ENCODE data around the gene TOP2B. TPM values are rescaled to one million over a fixed set of nuclear protein-coding genes. Genes with fewer than 3 reads are reported as not detected.

The TOP2B gene
- total RNA-seq, 1 experiment from 2014 or later: 63.1 TPM

DNA sequence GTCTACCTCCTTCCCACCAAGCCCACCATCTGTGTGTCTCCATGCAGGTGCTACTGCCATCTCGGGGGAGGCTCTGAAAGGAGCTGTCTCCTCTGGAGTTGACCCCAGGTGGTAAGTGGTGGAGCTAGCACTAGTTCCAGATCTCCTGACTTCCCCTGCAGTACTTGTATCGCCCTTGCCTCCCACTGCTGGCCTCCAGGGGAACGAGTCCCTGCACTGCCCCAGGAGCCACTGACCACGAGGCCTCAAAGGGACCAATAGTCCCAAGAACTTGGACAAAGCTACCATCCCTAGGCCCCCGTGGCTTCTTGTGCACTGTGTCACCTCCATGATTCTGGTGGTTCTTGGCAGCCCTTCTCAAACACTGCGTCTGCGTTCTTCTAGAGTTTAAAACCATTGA lies 98.9 kb downstream of the TOP2B start:
- no peaks in the 10 kb centered on the region for H3K36me3 ChIP-seq (ENCODE audit: control insufficient read depth, insufficient read depth, low read length)
- H3K27me3 ChIP-seq (ENCODE audit: control insufficient read depth, insufficient read depth, low read length): no peaks in the 10 kb centered on the region
- intact Hi-C loops (cut with micrococcal nuclease; ENCODE audit: unreplicated experiment) (no loop called here), in situ Hi-C loops (cut with HindIII; ENCODE audit: low pct_unique_long_range_greater_than_20kb, low sequenced_read_pairs) (no loop called here)
- TF ChIP-seq SIN3A (IDR thresholded peaks at IDR 0.05; ENCODE audit: borderline replicate concordance, insufficient read depth, low read depth, low read length): no peak
- TF ChIP-seq TCF7L2 (IDR thresholded peaks at IDR 0.05; ENCODE audit: low read depth, low read length): no peak
- no peak for TF ChIP-seq CTCF (IDR thresholded peaks at IDR 0.05)
- TF ChIP-seq, protein P1, sequence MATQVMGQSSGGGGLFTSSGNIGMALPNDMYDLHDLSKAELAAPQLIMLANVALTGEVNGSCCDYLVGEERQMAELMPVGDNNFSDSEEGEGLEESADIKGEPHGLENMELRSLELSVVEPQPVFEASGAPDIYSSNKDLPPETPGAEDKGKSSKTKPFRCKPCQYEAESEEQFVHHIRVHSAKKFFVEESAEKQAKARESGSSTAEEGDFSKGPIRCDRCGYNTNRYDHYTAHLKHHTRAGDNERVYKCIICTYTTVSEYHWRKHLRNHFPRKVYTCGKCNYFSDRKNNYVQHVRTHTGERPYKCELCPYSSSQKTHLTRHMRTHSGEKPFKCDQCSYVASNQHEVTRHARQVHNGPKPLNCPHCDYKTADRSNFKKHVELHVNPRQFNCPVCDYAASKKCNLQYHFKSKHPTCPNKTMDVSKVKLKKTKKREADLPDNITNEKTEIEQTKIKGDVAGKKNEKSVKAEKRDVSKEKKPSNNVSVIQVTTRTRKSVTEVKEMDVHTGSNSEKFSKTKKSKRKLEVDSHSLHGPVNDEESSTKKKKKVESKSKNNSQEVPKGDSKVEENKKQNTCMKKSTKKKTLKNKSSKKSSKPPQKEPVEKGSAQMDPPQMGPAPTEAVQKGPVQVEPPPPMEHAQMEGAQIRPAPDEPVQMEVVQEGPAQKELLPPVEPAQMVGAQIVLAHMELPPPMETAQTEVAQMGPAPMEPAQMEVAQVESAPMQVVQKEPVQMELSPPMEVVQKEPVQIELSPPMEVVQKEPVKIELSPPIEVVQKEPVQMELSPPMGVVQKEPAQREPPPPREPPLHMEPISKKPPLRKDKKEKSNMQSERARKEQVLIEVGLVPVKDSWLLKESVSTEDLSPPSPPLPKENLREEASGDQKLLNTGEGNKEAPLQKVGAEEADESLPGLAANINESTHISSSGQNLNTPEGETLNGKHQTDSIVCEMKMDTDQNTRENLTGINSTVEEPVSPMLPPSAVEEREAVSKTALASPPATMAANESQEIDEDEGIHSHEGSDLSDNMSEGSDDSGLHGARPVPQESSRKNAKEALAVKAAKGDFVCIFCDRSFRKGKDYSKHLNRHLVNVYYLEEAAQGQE (IDR thresholded peaks at IDR 0.05; ENCODE audit: insufficient read depth in 1 of 2, low read depth in 2 of 2, low read length in 1 of 2): no peak
- TF ChIP-seq POLR2AphosphoS5 (IDR thresholded peaks at IDR 0.05; ENCODE audit: low read depth, low read length): no peak
- no peak overlapping the region for H3K4me3 ChIP-seq (ENCODE audit: low read depth in 2 of 2, low read length in 2 of 2)
- no TSS peak for BruUV-seq (replicated peaks)
- POLR2A ChIA-PET: no interaction called here
- H3K27ac ChIP-seq (ENCODE audit: low read length): no peak overlapping the region
- H3K4me1 ChIP-seq (ENCODE audit: control insufficient read depth, insufficient read depth, low read length): no peaks in the 10 kb centered on the region
- CTCF ChIA-PET: no interaction called here
- no peaks in the 10 kb centered on the region for H3K9me3 ChIP-seq (ENCODE audit: control insufficient read depth, insufficient read depth, low read depth, low read length)
- DNase-seq (ENCODE audit: low read depth, low spot score) (no peak), ATAC-seq (no peak)

- Histone ChIP-seq H3K27me3 (ENCODE audit: control insufficient read depth, insufficient read depth, low read length) (no peaks in the 10 kb centered on the region), H3K36me3 (ENCODE audit: control insufficient read depth, insufficient read depth, low read length) (no peaks in the 10 kb centered on the region), H3K9me3 (ENCODE audit: control insufficient read depth, insufficient read depth, low read depth, low read length) (no peaks in the 10 kb centered on the region), H3K4me3 (ENCODE audit: low read depth in 2 of 2, low read length in 2 of 2) (no peak overlapping the region), H3K27ac (ENCODE audit: low read length) (no peak overlapping the region), H3K4me1 (ENCODE audit: control insufficient read depth, insufficient read depth, low read length) (no peaks in the 10 kb centered on the region)
- intact Hi-C loops (cut with micrococcal nuclease; ENCODE audit: unreplicated experiment): no loop called here
- DNase-seq (ENCODE audit: low read depth, low spot score): no peak
- POLR2A ChIA-PET: no interaction called here
- no TSS peak for BruUV-seq (replicated peaks)
- in situ Hi-C loops (cut with HindIII; ENCODE audit: low pct_unique_long_range_greater_than_20kb, low sequenced_read_pairs): no loop called here
- CTCF ChIA-PET: no interaction called here
- no peak for ATAC-seq
- TF ChIP-seq TCF7L2 (IDR thresholded peaks at IDR 0.05; ENCODE audit: low read depth, low read length) (no peak), CTCF (IDR thresholded peaks at IDR 0.05) (no peak), SIN3A (IDR thresholded peaks at IDR 0.05; ENCODE audit: borderline replicate concordance, insufficient read depth, low read depth, low read length) (no peak), POLR2AphosphoS5 (IDR thresholded peaks at IDR 0.05; ENCODE audit: low read depth, low read length) (no peak)
- TF ChIP-seq, protein P1 (IDR thresholded peaks at IDR 0.05; ENCODE audit: insufficient read depth in 1 of 2, low read depth in 2 of 2, low read length in 1 of 2): no peak
Measured at GRCh38 chr3:25564075-25564474, 100.6 kb downstream of the TOP2B start.

Measured in Panc1 (cell line).